B cell (primary cell): Measurements from ENCODE around the gene HDDC3. TPM values are rescaled to one million over a fixed set of nuclear protein-coding genes. Genes with fewer than 3 reads are reported as not detected.

Experiments
- ATAC-seq: fragments of 200-7000 bp; cut with Tn5 transposase; one replicate; pipeline ENCODE4 v1.10.0; 2021; ENCODE audit warnings: low read depth, mild to moderate bottlenecking, moderate number of reproducible peaks, moderate library complexity
- CTCF ChIA-PET: fragments of 350-600 bp; sonication (Branson Sonifier 250); formaldehyde crosslinking; loops from one replicate; lab custom pipeline; 2021; ENCODE audit warnings: antibody characterized with exemption, inconsistent platforms; lab: Charles Lee
- POLR2A ChIA-PET: fragments of 350-600 bp; sonication (Branson Sonifier 250); formaldehyde crosslinking; loops from one replicate; lab custom pipeline; 2021; ENCODE audit warnings: antibody characterized with exemption; lab: Charles Lee
- DNase-seq: peaks from one replicate; pipeline ENCODE4 v3.0.0; 2013
- H2AFZ ChIP-seq: 2 replicates; pipeline ENCODE4 v1.6.1; 2012; ENCODE audit warnings: mild to moderate bottlenecking, low read depth, low read length; ENCODE audit not compliant: insufficient read depth, poor library complexity, severe bottlenecking
- H3K27ac ChIP-seq, 2 donors: 1 replicate in 1 of 2; 2 replicates in 1 of 2; pipeline ENCODE4 v1.5.1; 2012 to 2013; ENCODE audit warnings: low read length in 2 of 2, mild to moderate bottlenecking in 2 of 2, moderate library complexity in 1 of 2
- H3K27me3 ChIP-seq, 4 experiments: fragments of 200-600 bp in 1 of 4; sonication (generic) in 1 of 4; replicated peaks in 1 of 4; 1 replicate in 2 of 4; 2 replicates in 2 of 4; pipeline versions ENCODE4 v1.6.1 to v1.7.0; 2013 to 2016; ENCODE audit warnings: low read length in 3 of 4, mild to moderate bottlenecking in 2 of 4, mixed read lengths in 1 of 4, moderate library complexity in 1 of 4; ENCODE audit not compliant: insufficient read depth in 4 of 4, control insufficient read depth in 3 of 4; ENCODE audit errors: control extremely low read depth in 1 of 4
- H3K36me3 ChIP-seq, 2 experiments: replicated peaks in 1 of 2; 1 replicate in 1 of 2; 2 replicates in 1 of 2; pipeline versions ENCODE4 v1.6.1 to v1.7.1; 2013; ENCODE audit warnings: low read length in 1 of 2; ENCODE audit not compliant: insufficient read depth in 2 of 2, control insufficient read depth in 1 of 2; ENCODE audit errors: control extremely low read depth in 1 of 2, extremely low read depth in 1 of 2
- H3K4me1 ChIP-seq, 2 donors: fragments of 200-600 bp in 1 of 2; sonication (generic) in 1 of 2; 1 replicate in 1 of 2; 2 replicates in 1 of 2; pipeline versions ENCODE4 v1.5.1 to v1.6.1; 2013 to 2017; ENCODE audit warnings: low read length in 2 of 2; ENCODE audit not compliant: control insufficient read depth in 2 of 2, insufficient read depth in 2 of 2
- H3K4me2 ChIP-seq: replicated peaks from 2 replicates; pipeline ENCODE3; 2012; ENCODE audit warnings: mild to moderate bottlenecking, low read depth, low read length; ENCODE audit not compliant: poor library complexity, severe bottlenecking
- H3K4me3 ChIP-seq, 5 experiments: fragments of 200-600 bp in 1 of 5; sonication (generic) in 1 of 5; 1 replicate in 3 of 5; 2 replicates in 2 of 5; pipeline versions ENCODE4 v1.5.1 to v1.7.0; 2011 to 2016; ENCODE audit warnings: low read length in 4 of 5, mild to moderate bottlenecking in 4 of 5, low read depth in 2 of 5, control low read depth in 1 of 5, moderate library complexity in 1 of 5; ENCODE audit not compliant: insufficient read depth in 1 of 5; ENCODE audit errors: control extremely low read depth in 1 of 5, extremely low read depth in 1 of 5
- H3K79me2 ChIP-seq: fragments of 200-600 bp; sonication (generic); one replicate; pipeline ENCODE4 v1.6.0; 2016; ENCODE audit warnings: low read length; ENCODE audit not compliant: control insufficient read depth, insufficient read depth
- H3K9ac ChIP-seq: fragments of 200-600 bp; sonication (generic); 2 replicates; pipeline ENCODE4 v1.6.1; 2017; ENCODE audit warnings: mild to moderate bottlenecking, low read length, moderate library complexity
- H3K9me3 ChIP-seq, 3 donors: one replicate each; pipeline versions ENCODE4 v1.6.1 to v1.7.1; 2013; ENCODE audit warnings: low read length in 2 of 3; ENCODE audit not compliant: control insufficient read depth in 2 of 3, insufficient read depth in 1 of 3; ENCODE audit errors: control extremely low read depth in 1 of 3
- H4K20me1 ChIP-seq: 2 replicates; pipeline ENCODE4 v1.6.0; 2012; ENCODE audit warnings: mild to moderate bottlenecking, low read length; ENCODE audit not compliant: insufficient read depth, control insufficient read depth, poor library complexity, severe bottlenecking
- H3K27ac Mint-ChIP-seq: one replicate; pipeline ENCODE4 v1.8.0; 2021; ENCODE audit warnings: mixed read lengths
- H3K27me3 Mint-ChIP-seq: one replicate; pipeline ENCODE4 v1.8.0; 2021; ENCODE audit warnings: mixed read lengths
- H3K4me1 Mint-ChIP-seq: one replicate; pipeline ENCODE4 v1.8.0; 2021; ENCODE audit warnings: mixed read lengths
- H3K4me3 Mint-ChIP-seq: one replicate; pipeline ENCODE4 v1.8.0; 2021; ENCODE audit warnings: mixed read lengths
- H3K9me3 Mint-ChIP-seq: one replicate; pipeline ENCODE4 v1.8.0; 2022; ENCODE audit warnings: mixed read lengths; ENCODE audit not compliant: insufficient read depth
- CTCF ChIP-seq: fragments of 200-600 bp; IDR thresholded peaks from one replicate; pipeline ENCODE4 v1.8.0; 2022; ENCODE audit warnings: antibody characterized with exemption, mild to moderate bottlenecking
- EZH2 ChIP-seq: IDR thresholded peaks from 2 replicates; pipeline ENCODE4 v1.6.1; 2012; ENCODE audit warnings: borderline replicate concordance, low read depth, mild to moderate bottlenecking, moderate library complexity, low read length; ENCODE audit not compliant: insufficient read depth, poor library complexity, severe bottlenecking
- WGBS: methylation state at CpG from one replicate; pipeline ENCODE4 v1.1.5; 2013; ENCODE audit warnings: missing lambda C conversion rate; ENCODE audit not compliant: insufficient coverage; 5-methylcytosine and 5-hydroxymethylcytosine counted together
- intact Hi-C: fragments of 100-400 bp; cut with micrococcal nuclease; formaldehyde crosslinking; loops from one replicate; pipeline ENCODE4 v1.10.0; 2022
- polyA plus RNA-seq: library from polyadenylated mRNA; depleted of rRNA; stranded (reverse); fragments of >200 nt; gene quantifications from 2 replicates; pipeline ENCODE4 v1.2.3, GENCODE V29; 2012
- total RNA-seq, 2 donors: library from RNA; stranded (reverse); fragments of 120-200 nt in 1 of 2; gene quantifications; 1 replicate in 1 of 2; 2 replicates in 1 of 2; pipeline versions ENCODE4 v1.2.3 to v1.2.4, GENCODE V29; 2013 to 2022

Gene HDDC3
- total and polyA plus RNA-seq, 2 donors (not counting 1 experiment from before 2014, with no cell fraction given), result 23.9 to 26.8 TPM

GRCh38 chr15:90952901-90953677 is 20.7 kb upstream of the HDDC3 start:
- no peak for ATAC-seq
- no peaks in the 10 kb centered on the region for H3K27me3 ChIP-seq
- Mint-ChIP-seq H3K27me3 (no peaks in the 10 kb centered on the region), H3K9me3 (no peaks in the 10 kb centered on the region), H3K4me1 (peaks cover 21% of the 10 kb centered on the region), H3K4me3 (peak overlapping the region; percentile 39), H3K27ac (peak overlapping the region; percentile 53)
- H3K4me1 ChIP-seq, result peaks cover 16 to 24% of the 10 kb centered on the region in 2 donors
- POLR2A ChIA-PET, result no interaction called here
- H2AFZ ChIP-seq, result no peak overlapping the region
- H3K4me2 ChIP-seq, result no peak overlapping the region
- CTCF ChIA-PET, result interaction anchor here (1.8 to 8.7 kb wide), 3 partner anchors 13 to 20 kb away, joined by 7 to 118 read pairs (median 7); partner anchors contain the start of genes HDDC3 and UNC45A
- TF ChIP-seq CTCF, result no peak
- TF ChIP-seq EZH2, result no peak
- H4K20me1 ChIP-seq, result peaks cover 12% of the 10 kb centered on the region
- WGBS, result 96% methylated on average over 13 of the region's 14 CpGs
- no peak overlapping the region for H3K4me3 ChIP-seq
- no peak for DNase-seq
- peaks cover 0 to 40% of the 10 kb centered on the region in 2 experiments for H3K36me3 ChIP-seq
- H3K9me3 ChIP-seq, result no peaks in the 10 kb centered on the region
- H3K27ac ChIP-seq, result no peak overlapping the region
- intact Hi-C loops, result no loop called here
- peaks cover 13% of the 10 kb centered on the region for H3K79me2 ChIP-seq
- no peak overlapping the region for H3K9ac ChIP-seq

- Histone ChIP-seq H3K9me3 (no peaks in the 10 kb centered on the region), H3K79me2 (peaks cover 5% of the 10 kb centered on the region), H3K9ac (no peak overlapping the region), H3K4me1 (peaks cover 8 to 12% of the 10 kb centered on the region in 2 donors), H3K27ac (no peak overlapping the region), H4K20me1 (peaks cover 5% of the 10 kb centered on the region), H3K4me3 (no peak overlapping the region), H3K27me3 (no peaks in the 10 kb centered on the region), H3K36me3 (peaks cover 0 to 55% of the 10 kb centered on the region in 2 experiments), H3K4me2 (no peak overlapping the region), H2AFZ (no peak overlapping the region)
- Mint-ChIP-seq H3K4me3 (no peak overlapping the region), H3K4me1 (peaks cover 10% of the 10 kb centered on the region), H3K27me3 (no peaks in the 10 kb centered on the region), H3K27ac (no peak overlapping the region), H3K9me3 (no peaks in the 10 kb centered on the region)
- intact Hi-C loops, result no loop called here
- WGBS, result 100% methylated on average over 4 of the region's 6 CpGs
- no peak for TF ChIP-seq EZH2
- TF ChIP-seq CTCF, result no peak
- no peak for ATAC-seq
- DNase-seq, result no peak
- POLR2A ChIA-PET, result no interaction called here
- CTCF ChIA-PET, result interaction anchor here (1.4 kb wide), 1 partner anchor 19 kb away, joined by 6 read pairs; the partner anchor contains the start of gene HDDC3
Measured at GRCh38 chr15:90950676-90951075, 18.3 kb upstream of the HDDC3 start.
